HG02610 (cell line): Measurements from ENCODE around the gene FAM107B.
A peak's percentile ranks its signal among the peaks of the same experiment; 100 is the strongest.
"Not testable (repeated sequence)": the region's sequence is repeated elsewhere in the genome, so short reads cannot be mapped to it uniquely, and the experiment has no call there.

Experiments
- ATAC-seq: cut with Tn5 transposase; IDR thresholded peaks from one replicate; pipeline ENCODE4 v1.9.1; 2021; ENCODE audit warnings: mild to moderate bottlenecking, moderate library complexity; ENCODE audit not compliant: unreplicated experiment

The FAM107B gene

GRCh38 chr10:14639637-14640036, 135.1 kb downstream of the FAM107B start:
- no peak for ATAC-seq

GRCh38 chr10:14635043-14635710, 139.5 kb downstream of the FAM107B start:
- no peak for ATAC-seq

GRCh38 chr10:14634572-14634971, 140.1 kb downstream of the FAM107B start:
- not testable (repeated sequence) for ATAC-seq

- no peak for ATAC-seq
These were observed 148.8 kb downstream of the FAM107B start for GRCh38 chr10:14625765-14626525.

- no peak for ATAC-seq
These were observed 149.5 kb downstream of the FAM107B start for GRCh38 chr10:14625192-14625631.

- no peak for ATAC-seq
These were observed 150.1 kb downstream of the FAM107B start for GRCh38 chr10:14624600-14624999.

- ATAC-seq = no peak
These were observed 150.8 kb downstream of the FAM107B start for GRCh38 chr10:14623931-14624330.

GRCh38 chr10:14621037-14621436, 153.7 kb downstream of the FAM107B start:
- no peak for ATAC-seq

- no peak for ATAC-seq
These were observed 156.0 kb downstream of the FAM107B start for GRCh38 chr10:14618674-14619073.

GRCh38 chr10:14617852-14618251, 156.8 kb downstream of the FAM107B start:
- ATAC-seq = no peak

GRCh38 chr10:14616955-14617730, 157.6 kb downstream of the FAM107B start:
- ATAC-seq = no peak

GRCh38 chr10:14616465-14616864, 158.2 kb downstream of the FAM107B start:
- ATAC-seq = no peak

GRCh38 chr10:14613588-14613920, 161.1 kb downstream of the FAM107B start:
- ATAC-seq = no peak

GRCh38 chr10:14612873-14613587, 161.7 kb downstream of the FAM107B start:
- ATAC-seq = no peak

- no peak for ATAC-seq
These were observed 162.6 kb downstream of the FAM107B start for GRCh38 chr10:14611968-14612693.

GRCh38 chr10:14609178-14609577, 165.5 kb downstream of the FAM107B start:
- no peak for ATAC-seq

- peak; percentile 32 for ATAC-seq
These were observed 166.2 kb downstream of the FAM107B start for GRCh38 chr10:14608381-14609001.

- ATAC-seq = no peak
These were observed 168.1 kb downstream of the FAM107B start for GRCh38 chr10:14606633-14607032.

- ATAC-seq = peak; percentile 60
These were observed 169.3 kb downstream of the FAM107B start for GRCh38 chr10:14605231-14605925.
